Activated CD8-positive, alpha-beta memory T cell treated with anti-CD3 and anti-CD28 coated beads, Interleukin-2, amount 10 ng/mL, durations not matched to agents 7 days and 5 days (primary cell): ENCODE results near the gene MED23. TPM values are rescaled to one million over a fixed set of nuclear protein-coding genes. Genes with fewer than 3 reads are reported as not detected.

Source experiments
- ATAC-seq: fragments of 150-1000 bp; cut with Tn5 transposase; one replicate; pipeline ENCODE4 v1.10.0; 2021; ENCODE audit warnings: moderate library complexity
- CTCF ChIA-PET: fragments of 350-600 bp; sonication (Branson Sonifier 250); formaldehyde crosslinking; loops from one replicate; lab custom pipeline; 2021; ENCODE audit warnings: antibody characterized with exemption; lab: Charles Lee
- DNase-seq: peaks from one replicate; pipeline ENCODE4 v3.0.0-alpha.2; 2020
- H3K27ac Mint-ChIP-seq: one replicate; pipeline ENCODE4 v1.8.0; 2021; ENCODE audit warnings: mild to moderate bottlenecking, mixed read lengths
- H3K27me3 Mint-ChIP-seq: one replicate; pipeline ENCODE4 v1.8.0; 2021; ENCODE audit warnings: mixed read lengths
- H3K36me3 Mint-ChIP-seq: one replicate; pipeline ENCODE4 v1.8.0; 2021; ENCODE audit warnings: mild to moderate bottlenecking, mixed read lengths
- H3K4me1 Mint-ChIP-seq: one replicate; pipeline ENCODE4 v1.8.0; 2021; ENCODE audit warnings: mixed read lengths
- H3K4me3 Mint-ChIP-seq: one replicate; pipeline ENCODE4 v1.8.0; 2021; ENCODE audit warnings: mild to moderate bottlenecking, moderate library complexity, mixed read lengths
- H3K9me3 Mint-ChIP-seq: one replicate; pipeline ENCODE4 v1.8.0; 2022; ENCODE audit warnings: low read depth, mixed read lengths
- total RNA-seq, 2 experiments: library from RNA; stranded (reverse); gene quantifications; one replicate each; pipeline ENCODE4 v1.2.3, GENCODE V29; 2021

MED23 gene
- total RNA-seq, 2 experiments from 2014 or later: 28.4 to 33.1 TPM

DNA sequence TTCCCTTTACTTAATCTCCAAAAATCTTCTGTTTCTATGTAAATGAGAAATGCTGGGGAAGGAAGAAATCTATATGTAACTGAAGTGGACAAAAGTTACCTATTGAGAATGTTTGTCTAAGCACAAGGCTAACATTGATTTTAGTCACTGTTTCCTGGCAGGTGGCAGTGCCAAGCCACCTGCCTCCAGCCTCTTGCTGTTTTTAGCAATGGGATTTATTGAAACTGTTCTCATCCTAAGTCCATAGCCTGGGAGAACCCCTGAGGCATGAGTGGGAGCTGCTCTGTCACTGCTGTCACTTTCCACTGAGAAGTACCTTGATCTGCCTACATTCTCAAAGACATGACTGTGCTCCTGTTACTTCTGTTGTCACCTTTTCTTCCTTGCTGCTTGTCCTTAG is 23.7 kb upstream of the MED23 start:
- CTCF ChIA-PET: no interaction called here
- Mint-ChIP-seq H3K27me3 (no peaks in the 10 kb centered on the region), H3K4me1 (no peaks in the 10 kb centered on the region), H3K4me3 (no peak overlapping the region), H3K36me3 (no peaks in the 10 kb centered on the region), H3K27ac (no peak overlapping the region), H3K9me3 (no peaks in the 10 kb centered on the region)
- ATAC-seq (no peak), DNase-seq (no peak)

DNA sequence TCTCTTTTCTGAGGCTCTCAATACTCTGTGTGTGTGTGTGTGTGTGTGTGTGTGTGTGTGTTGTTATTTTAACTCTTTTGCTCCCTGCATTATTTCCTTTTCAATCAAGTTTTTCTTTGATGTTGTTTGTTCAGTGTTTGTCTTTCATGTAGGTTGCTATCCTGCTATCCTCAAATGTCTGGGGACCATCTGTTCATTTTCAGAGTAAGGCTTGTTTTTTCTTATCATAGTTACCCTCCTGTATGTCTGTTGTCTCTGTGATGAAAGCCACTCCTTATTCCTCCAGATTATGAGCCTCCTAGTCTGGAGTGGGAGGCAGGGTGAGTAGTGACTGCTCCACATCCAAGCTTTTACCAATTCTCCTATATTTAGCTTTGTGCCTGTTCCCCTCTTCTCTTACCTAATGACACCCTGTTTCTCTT is 18.2 kb upstream of the MED23 start:
- Mint-ChIP-seq H3K27ac (no peak overlapping the region), H3K36me3 (peaks cover 2% of the 10 kb centered on the region), H3K9me3 (no peaks in the 10 kb centered on the region), H3K27me3 (no peaks in the 10 kb centered on the region), H3K4me1 (no peaks in the 10 kb centered on the region), H3K4me3 (no peak overlapping the region)
- ATAC-seq: no peak
- DNase-seq: no peak
- CTCF ChIA-PET: interaction anchor here (0.7 kb wide), 1 partner anchor 594 kb away, joined by 3 read pairs; no protein-coding TSS in a partner anchor

DNA sequence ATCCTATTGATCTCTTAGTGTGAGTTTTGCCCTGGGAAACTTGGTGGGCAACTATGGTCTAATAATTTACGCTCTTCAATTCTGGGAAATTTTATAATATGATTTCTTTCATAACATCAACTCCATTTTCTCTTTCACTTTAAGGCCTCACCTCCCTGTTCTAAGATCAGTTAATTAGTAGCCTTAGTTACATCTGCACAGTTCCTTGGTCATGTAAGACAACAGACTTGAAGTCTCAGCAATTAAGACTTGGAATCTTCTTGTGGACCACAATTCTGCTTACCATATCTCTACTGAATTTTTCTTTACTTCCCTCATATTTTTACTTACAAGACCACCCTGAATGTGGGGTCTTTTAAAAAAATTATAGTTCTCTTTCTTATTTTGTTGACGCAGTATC is 17.8 kb upstream of the MED23 start:
- no peaks in the 10 kb centered on the region for H3K27me3 Mint-ChIP-seq
- ATAC-seq (no peak), DNase-seq (no peak)
- peaks cover 2% of the 10 kb centered on the region for H3K36me3 Mint-ChIP-seq
- no peak overlapping the region for H3K4me3 Mint-ChIP-seq
- CTCF ChIA-PET: no interaction called here
- H3K9me3 Mint-ChIP-seq: no peaks in the 10 kb centered on the region
- H3K27ac Mint-ChIP-seq: no peak overlapping the region
- H3K4me1 Mint-ChIP-seq: no peaks in the 10 kb centered on the region

DNA sequence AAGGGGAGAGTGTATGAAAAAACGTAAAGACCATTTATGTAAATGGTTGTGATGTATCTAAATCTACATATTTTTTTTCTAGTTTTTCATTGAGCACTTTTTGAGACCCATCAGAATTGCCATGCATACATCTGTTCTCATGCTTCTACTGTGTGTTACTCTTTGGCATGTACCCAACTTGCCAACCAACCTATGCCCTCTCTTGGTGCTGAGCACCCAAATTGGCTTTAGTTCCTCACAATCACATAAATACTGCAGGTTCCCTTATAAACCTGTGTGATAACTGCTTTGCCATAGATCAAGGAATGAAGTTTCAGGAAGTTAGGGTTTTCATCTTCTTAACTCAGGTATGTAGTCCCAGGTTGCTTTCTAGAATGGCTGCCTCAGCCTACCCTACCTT is 16.9 kb upstream of the MED23 start:
- Mint-ChIP-seq H3K27me3 (no peaks in the 10 kb centered on the region), H3K36me3 (peaks cover 2% of the 10 kb centered on the region), H3K4me1 (peaks cover 4% of the 10 kb centered on the region), H3K27ac (no peak overlapping the region), H3K9me3 (no peaks in the 10 kb centered on the region), H3K4me3 (no peak overlapping the region)
- no peak for DNase-seq
- ATAC-seq: no peak
- CTCF ChIA-PET: no interaction called here

DNA sequence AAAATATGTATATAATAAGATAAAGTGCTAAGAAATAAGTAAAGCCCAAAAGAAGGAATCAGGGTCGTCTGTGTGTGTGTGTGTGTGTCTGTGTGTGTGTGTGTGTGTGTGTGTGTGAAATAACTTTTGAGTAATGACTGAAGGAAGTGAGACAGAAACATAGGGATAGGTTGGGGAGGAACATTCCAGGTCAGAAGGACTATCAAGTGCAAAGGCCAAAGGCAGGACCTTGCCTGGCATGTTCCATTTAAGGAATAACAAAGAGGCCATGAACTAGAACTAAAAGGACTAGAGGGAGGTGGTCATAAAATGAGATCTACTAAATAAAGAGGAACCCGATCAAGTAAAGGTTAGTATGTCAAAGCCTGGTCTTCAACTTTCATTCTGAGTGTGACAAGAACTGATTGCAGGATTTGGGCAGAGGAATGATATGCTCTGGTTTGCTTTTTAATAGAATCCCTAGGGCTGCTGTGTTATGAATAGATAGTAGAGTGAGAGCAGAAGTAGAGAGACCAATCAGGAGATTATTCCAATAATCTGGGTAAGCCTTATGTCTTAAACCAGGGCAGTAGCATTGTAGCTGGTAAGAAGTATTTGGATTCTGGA is 15.9 kb upstream of the MED23 start:
- no peaks in the 10 kb centered on the region for H3K9me3 Mint-ChIP-seq
- H3K4me3 Mint-ChIP-seq: no peak overlapping the region
- H3K27ac Mint-ChIP-seq: no peak overlapping the region
- CTCF ChIA-PET: no interaction called here
- H3K27me3 Mint-ChIP-seq: no peaks in the 10 kb centered on the region
- H3K4me1 Mint-ChIP-seq: peaks cover 4% of the 10 kb centered on the region
- DNase-seq (no peak), ATAC-seq (no peak)
- H3K36me3 Mint-ChIP-seq: peaks cover 2% of the 10 kb centered on the region

DNA sequence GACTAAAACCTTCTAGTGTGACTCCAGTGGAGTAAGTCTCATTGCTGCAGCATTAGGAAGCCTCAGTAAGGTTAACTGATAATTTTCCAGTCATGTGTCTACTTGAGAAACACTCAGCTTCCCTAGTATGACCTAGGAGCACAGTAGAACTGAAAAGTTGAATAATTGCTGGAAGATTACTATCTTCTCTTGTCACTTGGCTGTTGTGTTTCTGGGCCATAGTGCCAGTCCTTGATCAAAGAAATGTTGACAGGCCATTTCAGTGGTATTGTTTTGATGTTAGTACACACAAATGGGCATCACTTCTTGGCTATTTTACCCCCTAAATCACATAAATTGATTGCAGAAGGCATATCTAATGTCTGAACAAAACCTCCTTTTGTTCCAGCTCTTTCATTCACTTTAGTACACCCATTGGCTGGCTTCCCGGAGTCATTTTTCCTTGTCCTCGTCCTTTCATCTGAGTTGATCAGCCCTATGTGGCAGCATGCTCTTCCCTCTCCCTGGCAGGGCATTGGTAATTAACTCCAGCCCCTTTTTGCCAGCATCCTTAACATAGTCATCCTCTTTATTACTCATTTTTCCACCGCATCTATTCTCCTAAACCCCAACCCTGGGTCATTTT is 15.1 kb upstream of the MED23 start:
- CTCF ChIA-PET: interaction anchor here (1.1 kb wide), 1 partner anchor 15 kb away, joined by 4 read pairs; the partner anchor contains the start of gene MED23
- peaks cover 4% of the 10 kb centered on the region for H3K4me1 Mint-ChIP-seq
- no peaks in the 10 kb centered on the region for H3K27me3 Mint-ChIP-seq

DNA sequence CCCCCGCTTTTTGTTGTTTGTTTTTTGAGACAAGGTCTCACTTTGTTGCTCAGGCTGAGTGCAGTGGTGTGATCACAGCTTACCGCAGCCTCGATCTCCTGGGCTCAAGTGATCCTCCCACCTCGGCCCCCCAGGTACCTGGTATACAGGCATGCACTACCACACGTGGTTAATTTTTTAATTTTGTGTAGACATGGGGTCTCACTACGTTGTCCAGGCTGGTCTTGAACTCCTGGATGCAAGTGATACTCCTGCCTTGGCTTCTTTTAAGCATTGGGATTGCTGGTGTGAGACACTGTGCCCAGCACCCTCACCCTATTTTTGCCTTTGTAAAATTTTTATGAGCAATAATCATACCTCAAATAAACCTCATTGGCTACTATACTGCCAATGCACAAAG is 14.5 kb upstream of the MED23 start:
- no peak overlapping the region for H3K4me3 Mint-ChIP-seq
- H3K36me3 Mint-ChIP-seq: peaks cover 4% of the 10 kb centered on the region
- peaks cover 4% of the 10 kb centered on the region for H3K4me1 Mint-ChIP-seq
- H3K9me3 Mint-ChIP-seq: no peaks in the 10 kb centered on the region
- CTCF ChIA-PET: interaction anchor here (1.1 kb wide), 1 partner anchor 14 kb away, joined by 4 read pairs; the partner anchor contains the start of gene MED23
- no peaks in the 10 kb centered on the region for H3K27me3 Mint-ChIP-seq
- H3K27ac Mint-ChIP-seq: no peak overlapping the region
- ATAC-seq: no peak
- no peak for DNase-seq

More for the DNA sequence above, 15.1 kb upstream of the MED23 start:
- DNase-seq (no peak), ATAC-seq (no peak)
- Mint-ChIP-seq H3K9me3 (no peaks in the 10 kb centered on the region), H3K36me3 (peaks cover 2% of the 10 kb centered on the region), H3K4me3 (no peak overlapping the region), H3K27ac (no peak overlapping the region)

DNA sequence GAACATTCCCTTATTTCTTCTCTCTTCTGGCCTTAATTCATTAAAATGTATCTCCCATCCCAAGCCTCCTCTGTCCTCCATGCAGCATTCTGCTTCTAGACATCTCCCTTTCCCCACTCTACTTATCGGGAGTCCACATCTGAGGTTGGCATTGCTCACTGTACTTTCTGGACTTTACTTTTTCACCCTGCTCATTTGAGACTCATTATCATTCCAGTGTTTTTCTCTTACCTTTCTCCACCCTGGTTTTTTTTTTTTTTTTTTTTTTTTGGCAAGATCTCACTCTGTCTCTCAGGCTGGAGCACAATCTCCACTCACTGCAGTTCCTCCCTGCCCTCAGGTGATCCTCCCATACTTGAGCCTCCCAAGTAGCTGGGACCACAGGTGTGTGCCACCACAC is 13.5 kb upstream of the MED23 start:
- no peak overlapping the region for H3K4me3 Mint-ChIP-seq
- H3K27me3 Mint-ChIP-seq: no peaks in the 10 kb centered on the region
- CTCF ChIA-PET: no interaction called here
- ATAC-seq: no peak
- peaks cover 4% of the 10 kb centered on the region for H3K4me1 Mint-ChIP-seq
- DNase-seq: no peak
- H3K27ac Mint-ChIP-seq: no peak overlapping the region
- no peaks in the 10 kb centered on the region for H3K9me3 Mint-ChIP-seq
- peaks cover 4% of the 10 kb centered on the region for H3K36me3 Mint-ChIP-seq

DNA sequence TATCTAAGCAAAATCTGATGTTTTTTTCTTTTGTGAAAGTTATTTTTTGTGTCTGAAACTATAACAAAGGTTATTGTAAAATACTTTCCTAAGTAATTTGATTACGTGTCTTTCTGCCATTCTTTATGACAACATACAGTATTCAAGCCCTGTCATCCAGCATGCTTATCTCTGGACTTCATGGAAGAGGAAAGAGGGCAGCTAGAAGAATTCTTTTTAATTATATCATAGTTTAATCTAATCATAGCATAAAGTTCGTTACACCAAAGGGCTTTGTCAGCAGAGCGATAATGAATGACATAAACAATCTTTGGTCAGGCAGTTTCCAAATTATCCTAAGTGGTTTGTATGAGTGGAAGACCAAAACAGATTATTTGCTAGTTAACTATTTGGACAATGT is 12.5 kb upstream of the MED23 start:
- no peak for ATAC-seq
- Mint-ChIP-seq H3K4me1 (peaks cover 4% of the 10 kb centered on the region), H3K9me3 (no peaks in the 10 kb centered on the region), H3K36me3 (peaks cover 4% of the 10 kb centered on the region), H3K4me3 (no peak overlapping the region), H3K27me3 (no peaks in the 10 kb centered on the region), H3K27ac (no peak overlapping the region)
- CTCF ChIA-PET: interaction anchor here (1.3 to 2.3 kb wide), 2 partner anchors 12 to 55 kb away, joined by 3 to 13 read pairs; partner anchors contain the start of gene MED23
- DNase-seq: no peak

DNA sequence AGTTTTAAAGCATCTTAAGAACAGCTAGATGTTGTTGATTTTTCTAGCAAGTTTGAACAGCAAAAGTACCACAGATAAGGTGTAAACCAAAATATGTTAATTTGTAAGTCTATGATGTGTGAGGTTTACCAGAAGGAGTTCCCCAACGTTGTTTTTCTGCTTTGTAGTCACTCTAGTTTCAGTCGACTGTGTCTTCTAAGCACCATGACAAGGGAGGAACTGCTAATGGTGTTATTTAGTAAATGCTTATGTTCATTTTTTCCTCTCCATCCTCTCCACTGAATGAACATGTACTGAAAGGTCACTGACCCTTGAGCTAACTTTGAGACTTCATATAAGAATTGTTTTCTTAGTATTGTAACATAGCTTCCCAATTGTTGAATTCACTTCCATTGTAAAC is 12.1 kb upstream of the MED23 start:
- peak overlapping the region; percentile 31 for H3K27ac Mint-ChIP-seq
- CTCF ChIA-PET: interaction anchor here (1.2 to 2.3 kb wide), 3 partner anchors 12 to 55 kb away, joined by 3 to 13 read pairs (median 3); partner anchors contain the start of gene MED23
- DNase-seq: no peak

DNA sequence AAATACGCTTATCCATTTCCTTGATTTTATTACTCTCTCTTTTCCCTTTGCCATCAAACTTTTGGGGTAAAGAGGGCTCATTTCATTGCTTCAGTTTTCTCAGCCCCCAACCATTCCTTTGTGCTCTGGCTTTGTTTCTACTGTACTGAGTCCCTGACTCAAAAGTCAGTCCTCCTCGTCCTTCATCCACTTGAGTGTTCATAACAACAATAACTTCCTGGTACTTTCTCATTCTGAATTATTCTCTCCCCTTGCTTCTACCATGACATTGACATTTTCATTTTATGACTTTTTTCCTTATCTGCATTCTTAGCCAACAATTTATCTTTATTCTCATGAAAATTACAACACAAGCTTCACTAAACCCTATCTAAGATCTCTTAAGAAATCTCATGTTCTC is 10.0 kb upstream of the MED23 start:
- no peak for DNase-seq
- H3K27ac Mint-ChIP-seq: no peak overlapping the region
- H3K4me1 Mint-ChIP-seq: peaks cover 4% of the 10 kb centered on the region
- CTCF ChIA-PET: interaction anchor here (1.0 kb wide), 1 partner anchor 10 kb away, joined by 4 read pairs; no protein-coding TSS in a partner anchor
- peaks cover 4% of the 10 kb centered on the region for H3K36me3 Mint-ChIP-seq
- ATAC-seq: no peak
- no peaks in the 10 kb centered on the region for H3K9me3 Mint-ChIP-seq
- no peaks in the 10 kb centered on the region for H3K27me3 Mint-ChIP-seq
- no peak overlapping the region for H3K4me3 Mint-ChIP-seq

More for the DNA sequence above, 12.1 kb upstream of the MED23 start:
- no peaks in the 10 kb centered on the region for H3K27me3 Mint-ChIP-seq
- ATAC-seq: peak; percentile 30
- no peaks in the 10 kb centered on the region for H3K9me3 Mint-ChIP-seq
- peaks cover 4% of the 10 kb centered on the region for H3K36me3 Mint-ChIP-seq
- peaks cover 4% of the 10 kb centered on the region for H3K4me1 Mint-ChIP-seq
- no peak overlapping the region for H3K4me3 Mint-ChIP-seq

DNA sequence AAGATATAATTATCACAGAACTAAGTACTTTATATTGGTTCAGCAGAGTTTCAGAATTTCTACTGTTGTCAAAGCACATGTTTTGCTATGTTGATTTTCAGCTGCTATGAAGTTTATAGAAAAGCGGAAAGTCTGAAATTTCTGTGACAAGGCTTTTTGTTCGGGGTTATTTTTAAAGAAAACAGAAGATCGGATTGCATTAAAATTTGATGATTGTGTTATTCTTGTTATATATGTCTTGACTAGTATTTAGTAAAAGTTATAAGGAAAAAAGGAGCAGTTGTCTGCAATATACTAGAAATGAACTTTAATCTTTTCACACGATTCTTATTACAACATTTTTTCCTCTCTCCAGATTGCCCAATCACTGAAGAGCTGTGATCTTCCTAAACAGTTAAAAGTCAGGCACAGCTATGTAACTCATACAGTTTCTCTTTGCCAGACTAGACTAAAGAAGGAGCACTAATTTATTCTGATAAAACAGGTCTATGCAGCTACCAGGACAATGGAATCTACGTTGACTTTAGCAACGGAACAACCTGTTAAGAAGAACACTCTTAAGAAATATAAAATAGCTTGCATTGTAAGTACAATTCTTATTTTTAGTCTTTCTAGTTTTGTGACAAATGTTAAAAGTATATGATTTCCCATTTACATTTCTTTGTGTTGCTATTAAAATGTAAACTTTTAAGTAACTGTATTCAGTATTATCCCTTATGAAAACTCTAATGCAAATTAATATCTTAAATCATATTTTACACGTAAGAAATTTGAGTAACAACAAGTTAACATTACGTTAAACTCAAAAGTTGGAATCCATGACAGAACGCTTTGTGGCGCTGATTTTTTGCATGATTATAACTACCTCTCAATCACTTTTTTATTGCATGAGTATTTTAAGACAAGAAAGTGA is 9.1 kb upstream of the MED23 start, which contains the start of gene ENPP3:
ENPP3 (plus strand) TSS at position 423 of the 913 bp plus-strand sequence; CDS start at position 506, 83 bp downstream.
- Mint-ChIP-seq H3K9me3 (no peaks in the 10 kb centered on the region), H3K36me3 (peaks cover 4% of the 10 kb centered on the region), H3K27me3 (no peaks in the 10 kb centered on the region), H3K4me3 (no peak within 1 kb of the TSS), H3K4me1 (peaks cover 4% of the 10 kb centered on the region), H3K27ac (no peak within 1 kb of the TSS)
- CTCF ChIA-PET: interaction anchor here (1.3 kb wide), 1 partner anchor 9 kb away, joined by 8 read pairs; the partner anchor contains the start of gene MED23
- no peak for ATAC-seq
- no peak for DNase-seq
